Right atrium auricular region (tissue), 2 donors: Measurements from ENCODE around the gene ANAPC7. TPM values are rescaled to one million over a fixed set of nuclear protein-coding genes. Genes with fewer than 3 reads are reported as not detected.

Source experiments
- DNase-seq: peaks from one replicate; pipeline ENCODE4 v3.0.0-alpha.2; 2019; ENCODE audit warnings: low spot score
- H3K27ac ChIP-seq, 2 donors: fragments of 200-600 bp; sonication (generic); 1 replicate in 1 of 2; 2 replicates in 1 of 2; pipeline ENCODE4 v1.5.1; 2016 to 2019
- H3K27me3 ChIP-seq, 2 donors: fragments of 200-600 bp; sonication (generic); one replicate each; pipeline versions ENCODE4 v1.5.1 to v1.6.0; 2017 to 2019
- H3K36me3 ChIP-seq: fragments of 200-600 bp; sonication (generic); one replicate; pipeline ENCODE4 v1.5.1; 2016
- H3K4me1 ChIP-seq, 2 donors: fragments of 200-600 bp; sonication (generic); one replicate each; pipeline versions ENCODE4 v1.5.1 to v1.6.0; 2017 to 2019
- H3K4me3 ChIP-seq, 2 donors: fragments of 200-600 bp; sonication (generic); 1 replicate in 1 of 2; 2 replicates in 1 of 2; pipeline ENCODE4 v1.5.1; 2017 to 2019; ENCODE audit warnings: mild to moderate bottlenecking in 1 of 2, moderate library complexity in 1 of 2
- H3K9me3 ChIP-seq, 2 donors: fragments of 200-600 bp; sonication (generic); one replicate each; pipeline ENCODE4 v1.5.1; 2019
- CTCF ChIP-seq, 2 donors: fragments of 200-600 bp; sonication (generic); IDR thresholded peaks; one replicate each; pipeline ENCODE4 v1.5.1; 2019; ENCODE audit warnings: antibody characterized with exemption in 2 of 2
- total RNA-seq, 2 donors: library from RNA; depleted of rRNA; stranded (reverse); fragments of >200 nt; gene quantifications; one replicate each; pipeline ENCODE4 v1.1.0, GENCODE V29; 2016

The ANAPC7 gene
- total RNA-seq, 2 donors from 2014 or later = 30.4 to 30.9 TPM

- H3K36me3 ChIP-seq = peaks cover 100% of the 10 kb centered on the region
- TF ChIP-seq CTCF (IDR thresholded peaks at IDR 0.05) = no peak
- H3K4me1 ChIP-seq = peaks cover 0 to 8% of the 10 kb centered on the region in 2 donors
- peak; percentile 54 for DNase-seq
- no peaks in the 10 kb centered on the region for H3K27me3 ChIP-seq
- no peaks in the 10 kb centered on the region for H3K9me3 ChIP-seq
- H3K27ac ChIP-seq = peak overlapping the region in 1 of 2 donors; percentile 1
- H3K4me3 ChIP-seq = no peak overlapping the region
Observed at GRCh38 chr12:110345176-110345661, 58.3 kb downstream of the ANAPC7 start.

GRCh38 chr12:110344657-110345056 is 58.9 kb downstream of the ANAPC7 start:
- no peaks in the 10 kb centered on the region for H3K27me3 ChIP-seq
- H3K4me3 ChIP-seq = no peak overlapping the region
- peaks cover 100% of the 10 kb centered on the region for H3K36me3 ChIP-seq
- no peak for TF ChIP-seq CTCF (IDR thresholded peaks at IDR 0.05)
- H3K9me3 ChIP-seq = no peaks in the 10 kb centered on the region
- peak overlapping the region in 1 of 2 donors; percentile 1 for H3K27ac ChIP-seq
- DNase-seq = peak; percentile 38
- H3K4me1 ChIP-seq = peaks cover 0 to 8% of the 10 kb centered on the region in 2 donors

GRCh38 chr12:110343736-110344555 is 59.6 kb downstream of the ANAPC7 start:
- Histone ChIP-seq H3K4me3 (no peak overlapping the region), H3K36me3 (peaks cover 100% of the 10 kb centered on the region), H3K27ac (no peak overlapping the region), H3K9me3 (no peaks in the 10 kb centered on the region), H3K4me1 (peaks cover 0 to 2% of the 10 kb centered on the region in 2 donors), H3K27me3 (no peaks in the 10 kb centered on the region)
- no peak for DNase-seq
- no peak for TF ChIP-seq CTCF (IDR thresholded peaks at IDR 0.05)

- Histone ChIP-seq H3K36me3 (peaks cover 100% of the 10 kb centered on the region), H3K27ac (no peak overlapping the region), H3K4me1 (no peaks in the 10 kb centered on the region), H3K9me3 (no peaks in the 10 kb centered on the region), H3K27me3 (no peaks in the 10 kb centered on the region), H3K4me3 (no peak overlapping the region)
- no peak for DNase-seq
- no peak for TF ChIP-seq CTCF (IDR thresholded peaks at IDR 0.05)
Observed at GRCh38 chr12:110343114-110343513, 60.4 kb downstream of the ANAPC7 start.

- Histone ChIP-seq H3K36me3 (peaks cover 100% of the 10 kb centered on the region), H3K27ac (no peak overlapping the region), H3K27me3 (no peaks in the 10 kb centered on the region), H3K4me3 (no peak overlapping the region), H3K4me1 (peaks cover 0 to 4% of the 10 kb centered on the region in 2 donors), H3K9me3 (no peaks in the 10 kb centered on the region)
- no peak for TF ChIP-seq CTCF (IDR thresholded peaks at IDR 0.05)
- DNase-seq = no peak
Observed at GRCh38 chr12:110342157-110342556, 61.4 kb downstream of the ANAPC7 start.
